Coronary artery (tissue), 2 donors: ENCODE results near the gene SORBS2.
A peak's percentile ranks its signal among the peaks of the same experiment; 100 is the strongest.

Experiments used
- DNase-seq: peaks from one replicate; pipeline ENCODE4 v3.0.0-alpha.2; 2017; ENCODE audit warnings: low spot score
- H3K27ac ChIP-seq, 2 donors: fragments of 200-600 bp; sonication (generic); one replicate each; pipeline ENCODE4 v1.5.1; 2016 to 2019
- H3K4me3 ChIP-seq: fragments of 200-600 bp; sonication (generic); 2 replicates; pipeline ENCODE4 v1.5.1; 2016; ENCODE audit warnings: mild to moderate bottlenecking, moderate library complexity
- CTCF ChIP-seq: fragments of 200-600 bp; sonication (generic); IDR thresholded peaks from one replicate; pipeline ENCODE4 v1.5.1; 2019; ENCODE audit warnings: antibody characterized with exemption

The SORBS2 gene

GRCh38 chr4:185801471-185801870 lies 10.5 kb downstream of the SORBS2 start:
- Histone ChIP-seq H3K4me3 (no peak overlapping the region), H3K27ac (no peak overlapping the region)
- DNase-seq: no peak
- TF ChIP-seq CTCF: no peak

GRCh38 chr4:185800266-185800945 lies 11.6 kb downstream of the SORBS2 start:
- H3K4me3 ChIP-seq: no peak overlapping the region
- no peak overlapping the region for H3K27ac ChIP-seq
- DNase-seq: no peak
- TF ChIP-seq CTCF: no peak

GRCh38 chr4:185799442-185799841 lies 12.6 kb downstream of the SORBS2 start:
- Histone ChIP-seq H3K27ac (no peak overlapping the region), H3K4me3 (no peak overlapping the region)
- no peak for TF ChIP-seq CTCF
- DNase-seq: no peak

GRCh38 chr4:185797596-185798338 lies 14.2 kb downstream of the SORBS2 start:
- Histone ChIP-seq H3K27ac (no peak overlapping the region), H3K4me3 (no peak overlapping the region)
- no peak for TF ChIP-seq CTCF
- no peak for DNase-seq

GRCh38 chr4:185797018-185797417 lies 15.0 kb downstream of the SORBS2 start:
- H3K4me3 ChIP-seq: no peak overlapping the region
- no peak for TF ChIP-seq CTCF
- H3K27ac ChIP-seq: no peak overlapping the region
- DNase-seq: no peak

- Histone ChIP-seq H3K27ac (peak overlapping the region; percentile 38 to 65), H3K4me3 (no peak overlapping the region)
- no peak for DNase-seq
- no peak for TF ChIP-seq CTCF
Measured at GRCh38 chr4:185796176-185796575, 15.8 kb downstream of the SORBS2 start.

GRCh38 chr4:185794637-185795036 lies 17.4 kb downstream of the SORBS2 start:
- no peak for DNase-seq
- TF ChIP-seq CTCF: no peak
- Histone ChIP-seq H3K4me3 (no peak overlapping the region), H3K27ac (peak overlapping the region; percentile 0 to 67)
